ENCODE measurements around the gene AGPAT4.

AGPAT4 gene

DNA sequence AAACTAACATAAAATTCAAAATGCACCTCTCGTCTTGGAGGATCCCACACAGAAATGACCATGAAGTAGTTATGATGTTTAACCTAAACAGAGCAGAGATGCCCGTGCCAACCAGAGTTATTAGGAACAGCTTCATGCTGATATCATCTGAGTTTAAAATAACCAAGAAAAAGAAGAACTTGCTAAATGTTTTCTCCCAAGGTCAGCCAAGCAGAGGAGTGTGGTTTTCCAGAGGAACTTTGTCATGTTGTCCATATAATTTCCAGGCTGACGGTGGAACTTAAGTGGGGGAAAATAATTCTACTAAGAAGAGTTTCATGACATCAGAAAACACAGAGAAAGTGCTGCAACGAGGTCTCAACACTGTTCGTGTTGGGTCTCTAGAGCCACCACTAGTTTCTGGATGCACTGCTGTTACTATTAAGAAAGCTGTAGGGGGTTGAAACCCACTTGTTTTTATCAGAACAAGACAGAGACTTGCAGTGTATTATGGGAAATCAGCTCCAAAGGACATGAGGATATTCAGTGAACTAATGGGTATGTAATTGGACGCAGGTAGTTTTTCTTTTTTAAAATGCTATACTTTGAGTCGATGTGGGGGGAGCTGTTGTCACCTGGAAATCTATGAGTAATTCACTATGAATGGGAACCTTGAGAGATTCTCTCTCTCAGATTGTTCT lies 5.2 kb downstream of the AGPAT4 start:
- Histone ChIP-seq H3K9ac (ENCODE audit: low read length) (no peak overlapping the region), H4K20me1 (ENCODE audit: insufficient read depth, low read length) (no peaks in the 10 kb centered on the region), H3K27me3 (ENCODE audit: insufficient read depth, low read length) (no peaks in the 10 kb centered on the region), H3K79me2 (ENCODE audit: insufficient read depth, low read length) (no peaks in the 10 kb centered on the region), H3K4me1 (ENCODE audit: insufficient read depth, low read length, severe bottlenecking) (no peaks in the 10 kb centered on the region), H3K4me3 (ENCODE audit: low read depth, low read length, poor library complexity, severe bottlenecking) (no peak overlapping the region), H3F3A (ENCODE audit: insufficient read depth, low read length) (no peaks in the 10 kb centered on the region), H3K4me2 (ENCODE audit: low read length) (no peak overlapping the region), H3K9me3 (ENCODE audit: low read length) (no peaks in the 10 kb centered on the region), H2AFZ (ENCODE audit: low read length) (no peak overlapping the region), H3K9me2 (ENCODE audit: low read depth, low read length) (no peaks in the 10 kb centered on the region), H3K36me3 (ENCODE audit: insufficient read depth, low read length) (no peaks in the 10 kb centered on the region), H3K27ac (ENCODE audit: low read depth, low read length, poor library complexity, severe bottlenecking) (no peak overlapping the region)
- no peak for TF ChIP-seq EZH2 (IDR thresholded peaks at IDR 0.05; ENCODE audit: borderline replicate concordance, low read length)
- TF ChIP-seq, protein P1, sequence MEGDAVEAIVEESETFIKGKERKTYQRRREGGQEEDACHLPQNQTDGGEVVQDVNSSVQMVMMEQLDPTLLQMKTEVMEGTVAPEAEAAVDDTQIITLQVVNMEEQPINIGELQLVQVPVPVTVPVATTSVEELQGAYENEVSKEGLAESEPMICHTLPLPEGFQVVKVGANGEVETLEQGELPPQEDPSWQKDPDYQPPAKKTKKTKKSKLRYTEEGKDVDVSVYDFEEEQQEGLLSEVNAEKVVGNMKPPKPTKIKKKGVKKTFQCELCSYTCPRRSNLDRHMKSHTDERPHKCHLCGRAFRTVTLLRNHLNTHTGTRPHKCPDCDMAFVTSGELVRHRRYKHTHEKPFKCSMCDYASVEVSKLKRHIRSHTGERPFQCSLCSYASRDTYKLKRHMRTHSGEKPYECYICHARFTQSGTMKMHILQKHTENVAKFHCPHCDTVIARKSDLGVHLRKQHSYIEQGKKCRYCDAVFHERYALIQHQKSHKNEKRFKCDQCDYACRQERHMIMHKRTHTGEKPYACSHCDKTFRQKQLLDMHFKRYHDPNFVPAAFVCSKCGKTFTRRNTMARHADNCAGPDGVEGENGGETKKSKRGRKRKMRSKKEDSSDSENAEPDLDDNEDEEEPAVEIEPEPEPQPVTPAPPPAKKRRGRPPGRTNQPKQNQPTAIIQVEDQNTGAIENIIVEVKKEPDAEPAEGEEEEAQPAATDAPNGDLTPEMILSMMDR (IDR thresholded peaks at IDR 0.05; ENCODE audit: low read length): no peak

DNA sequence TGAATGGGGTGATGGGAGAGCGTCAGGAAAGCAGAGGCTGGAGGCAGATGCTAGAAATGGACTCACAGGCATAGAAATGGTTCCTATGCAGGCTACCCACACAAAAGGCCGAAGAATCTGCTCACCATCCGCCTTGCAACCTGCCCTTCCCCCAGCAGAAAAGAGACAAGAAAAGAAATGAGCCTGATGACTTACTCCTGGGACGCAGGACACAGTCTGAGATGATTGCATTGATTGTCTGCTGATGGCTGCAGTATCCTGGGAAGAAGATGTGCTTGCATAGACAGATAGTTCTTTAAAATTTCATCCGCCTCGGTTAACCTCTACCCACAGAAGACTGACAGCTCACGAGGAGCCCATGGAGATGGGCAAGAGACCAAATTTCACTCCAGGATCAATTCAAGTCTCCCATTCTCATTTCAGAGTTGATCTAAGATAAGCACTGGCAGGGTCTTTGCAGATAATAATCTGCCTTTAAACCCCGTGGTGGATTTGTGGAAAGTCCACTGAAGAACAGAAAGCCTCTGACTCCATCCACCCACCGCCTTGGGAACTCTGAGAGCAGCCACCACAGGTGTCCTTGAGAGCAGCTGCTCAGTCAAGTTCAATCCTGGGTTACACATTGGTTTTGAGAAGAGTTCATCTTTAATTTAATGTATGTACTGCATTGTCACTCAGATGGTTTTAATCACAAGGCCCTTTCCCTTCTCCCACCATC lies 7.2 kb downstream of the AGPAT4 start:
- Histone ChIP-seq H3K36me3 (ENCODE audit: insufficient read depth, low read length) (no peaks in the 10 kb centered on the region), H4K20me1 (ENCODE audit: insufficient read depth, low read length) (no peaks in the 10 kb centered on the region), H3K4me1 (ENCODE audit: insufficient read depth, low read length, severe bottlenecking) (no peaks in the 10 kb centered on the region), H3K4me3 (ENCODE audit: low read depth, low read length, poor library complexity, severe bottlenecking) (no peak overlapping the region), H3K27me3 (ENCODE audit: insufficient read depth, low read length) (no peaks in the 10 kb centered on the region), H2AFZ (ENCODE audit: low read length) (no peak overlapping the region), H3K79me2 (ENCODE audit: insufficient read depth, low read length) (no peaks in the 10 kb centered on the region), H3K9me3 (ENCODE audit: low read length) (no peaks in the 10 kb centered on the region), H3K9me2 (ENCODE audit: low read depth, low read length) (no peaks in the 10 kb centered on the region), H3K27ac (ENCODE audit: low read depth, low read length, poor library complexity, severe bottlenecking) (no peak overlapping the region), H3F3A (ENCODE audit: insufficient read depth, low read length) (no peaks in the 10 kb centered on the region), H3K4me2 (ENCODE audit: low read length) (no peak overlapping the region), H3K9ac (ENCODE audit: low read length) (no peak overlapping the region)
- TF ChIP-seq EZH2 (IDR thresholded peaks at IDR 0.05; ENCODE audit: borderline replicate concordance, low read length): no peak
- TF ChIP-seq, protein P1 (IDR thresholded peaks at IDR 0.05; ENCODE audit: low read length): no peak

DNA sequence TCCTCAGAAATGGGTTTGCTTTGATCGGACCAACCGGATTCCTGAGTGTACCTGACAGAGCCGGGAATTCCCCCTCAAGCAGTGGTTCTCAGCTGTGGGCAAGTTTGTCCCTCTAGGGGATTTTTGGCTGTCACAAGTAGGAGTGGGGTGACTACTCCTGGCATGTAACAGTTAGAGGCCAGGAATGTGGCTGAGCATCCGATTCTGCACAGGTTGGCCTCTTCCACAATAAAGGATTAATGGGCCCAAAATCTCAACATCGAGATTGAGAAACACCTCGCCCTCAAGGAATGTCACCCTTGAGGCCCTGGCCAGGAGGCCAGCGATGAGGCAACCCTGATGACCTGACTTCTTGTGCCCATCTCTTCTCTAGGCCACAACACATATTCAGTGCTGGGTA lies 7.9 kb downstream of the AGPAT4 start:
- H2AFZ ChIP-seq (ENCODE audit: low read length): no peak overlapping the region
- no peak overlapping the region for H3K4me3 ChIP-seq (ENCODE audit: low read depth, low read length, poor library complexity, severe bottlenecking)
- H3K9me2 ChIP-seq (ENCODE audit: low read depth, low read length): no peaks in the 10 kb centered on the region
- H3K27ac ChIP-seq (ENCODE audit: low read depth, low read length, poor library complexity, severe bottlenecking): no peak overlapping the region
- no peaks in the 10 kb centered on the region for H3F3A ChIP-seq (ENCODE audit: insufficient read depth, low read length)
- H3K27me3 ChIP-seq (ENCODE audit: insufficient read depth, low read length): no peaks in the 10 kb centered on the region
- no peaks in the 10 kb centered on the region for H3K4me1 ChIP-seq (ENCODE audit: insufficient read depth, low read length, severe bottlenecking)
- H3K9me3 ChIP-seq (ENCODE audit: low read length): no peaks in the 10 kb centered on the region
- H3K4me2 ChIP-seq (ENCODE audit: low read length): no peak overlapping the region
- no peaks in the 10 kb centered on the region for H3K79me2 ChIP-seq (ENCODE audit: insufficient read depth, low read length)
- no peak overlapping the region for H3K9ac ChIP-seq (ENCODE audit: low read length)
- no peak for TF ChIP-seq EZH2 (IDR thresholded peaks at IDR 0.05; ENCODE audit: borderline replicate concordance, low read length)
- TF ChIP-seq, protein P1 (IDR thresholded peaks at IDR 0.05; ENCODE audit: low read length): no peak
- no peaks in the 10 kb centered on the region for H4K20me1 ChIP-seq (ENCODE audit: insufficient read depth, low read length)
- H3K36me3 ChIP-seq (ENCODE audit: insufficient read depth, low read length): no peaks in the 10 kb centered on the region

All from OCI-LY1 (cell line).